Naive thymus-derived CD4-positive, alpha-beta T cell (primary cell): ENCODE results near the gene ZNG1B. TPM values are rescaled to one million over a fixed set of nuclear protein-coding genes. Genes with fewer than 3 reads are reported as not detected.
"Not testable (repeated sequence)": the region's sequence is repeated elsewhere in the genome, so short reads cannot be mapped to it uniquely, and the experiment has no call there.

ENCODE experiments used
- ATAC-seq: fragments of 150-1000 bp; cut with Tn5 transposase; 2 replicates; pipeline ENCODE4 v1.10.0; 2021; ENCODE audit warnings: mild to moderate bottlenecking, moderate library complexity
- CTCF ChIA-PET: fragments of 350-600 bp; sonication (Branson Sonifier 250); formaldehyde crosslinking; loops from one replicate; lab custom pipeline; 2021; ENCODE audit warnings: antibody characterized with exemption; lab: Charles Lee
- POLR2A ChIA-PET: fragments of 350-600 bp; sonication (Branson Sonifier 250); formaldehyde crosslinking; loops from one replicate; lab custom pipeline; 2021; ENCODE audit warnings: antibody characterized with exemption, inconsistent platforms; lab: Charles Lee
- DNase-seq, 9 donors: peaks; one replicate each; pipeline versions ENCODE4 v3.0.0 to v3.0.0-alpha.2; 2020 to 2022; ENCODE audit warnings: mixed read lengths in 1 of 9
- H3K27ac ChIP-seq: one replicate; pipeline ENCODE4 v1.7.0; 2013; ENCODE audit warnings: mild to moderate bottlenecking, low read depth, low read length, moderate library complexity
- H3K27me3 ChIP-seq, 2 donors: one replicate each; pipeline ENCODE4 v1.7.0; 2013; ENCODE audit warnings: low read length in 2 of 2, mild to moderate bottlenecking in 2 of 2, moderate library complexity in 2 of 2; ENCODE audit not compliant: control insufficient read depth in 2 of 2, insufficient read depth in 2 of 2
- H3K36me3 ChIP-seq, 3 experiments: 1 replicate in 2 of 3; 2 replicates in 1 of 3; pipeline ENCODE4 v1.7.0; 2013; ENCODE audit warnings: low read length in 3 of 3, mild to moderate bottlenecking in 3 of 3, moderate library complexity in 1 of 3; ENCODE audit not compliant: insufficient read depth in 3 of 3, control insufficient read depth in 2 of 3
- H3K4me1 ChIP-seq, 2 donors: one replicate each; pipeline ENCODE4 v1.7.0; 2013; ENCODE audit warnings: low read length in 2 of 2, mild to moderate bottlenecking in 2 of 2, moderate library complexity in 1 of 2; ENCODE audit not compliant: control insufficient read depth in 2 of 2, insufficient read depth in 2 of 2
- H3K4me3 ChIP-seq: 2 replicates; pipeline ENCODE4 v1.7.0; 2013; ENCODE audit warnings: mild to moderate bottlenecking, low read length
- H3K9me3 ChIP-seq, 3 experiments: 1 replicate in 2 of 3; 2 replicates in 1 of 3; pipeline ENCODE4 v1.7.0; 2013; ENCODE audit warnings: low read length in 3 of 3; ENCODE audit not compliant: control insufficient read depth in 2 of 3
- H3K27ac Mint-ChIP-seq, 9 donors: one replicate each; pipeline ENCODE4 v1.8.0; 2020 to 2022; ENCODE audit warnings: mixed read lengths in 9 of 9, mild to moderate bottlenecking in 8 of 9, moderate library complexity in 5 of 9, inconsistent platforms in 2 of 9
- H3K27me3 Mint-ChIP-seq, 5 donors: one replicate each; pipeline ENCODE4 v1.8.0; 2021 to 2022; ENCODE audit warnings: mixed read lengths in 5 of 5, mild to moderate bottlenecking in 1 of 5
- H3K36me3 Mint-ChIP-seq, 5 donors: one replicate each; pipeline ENCODE4 v1.8.0; 2020 to 2022; ENCODE audit warnings: mixed read lengths in 5 of 5, mild to moderate bottlenecking in 3 of 5, inconsistent platforms in 1 of 5
- H3K4me1 Mint-ChIP-seq, 7 donors: one replicate each; pipeline ENCODE4 v1.8.0; 2020 to 2022; ENCODE audit warnings: mixed read lengths in 7 of 7, mild to moderate bottlenecking in 3 of 7, inconsistent platforms in 1 of 7
- H3K4me3 Mint-ChIP-seq, 10 donors: one replicate each; pipeline ENCODE4 v1.8.0; 2020 to 2022; ENCODE audit warnings: mild to moderate bottlenecking in 10 of 10, mixed read lengths in 10 of 10, moderate library complexity in 6 of 10, inconsistent platforms in 2 of 10
- H3K9me3 Mint-ChIP-seq, 11 donors: one replicate each; pipeline ENCODE4 v1.8.0; 2020 to 2022; ENCODE audit warnings: mixed read lengths in 11 of 11, mild to moderate bottlenecking in 4 of 11, inconsistent platforms in 1 of 11, moderate library complexity in 1 of 11
- intact Hi-C, 2 donors: fragments of 100-400 bp; cut with micrococcal nuclease; formaldehyde crosslinking; loops; one replicate each; pipeline ENCODE4 v1.15.1; 2023
- polyA plus RNA-seq, 2 donors: library from polyadenylated mRNA; unstranded; fragments of 300-500 nt; fragmentation: Illumina TruSeq; gene quantifications; one replicate each; pipeline ENCODE4 v1.2.3, GENCODE V29; 2021
- total RNA-seq, 6 experiments: library from RNA in 5 of 6; stranded (reverse) in 5 of 6; gene quantifications; 1 replicate in 5 of 6; 2 replicates in 1 of 6; pipeline ENCODE4 v1.2.3 and lab custom pipeline; 2021 to 2026

Gene ZNG1B
- total and polyA plus RNA-seq, 7 experiments from 2014 or later: 21.5 to 44.7 (median 37.5) TPM

DNA sequence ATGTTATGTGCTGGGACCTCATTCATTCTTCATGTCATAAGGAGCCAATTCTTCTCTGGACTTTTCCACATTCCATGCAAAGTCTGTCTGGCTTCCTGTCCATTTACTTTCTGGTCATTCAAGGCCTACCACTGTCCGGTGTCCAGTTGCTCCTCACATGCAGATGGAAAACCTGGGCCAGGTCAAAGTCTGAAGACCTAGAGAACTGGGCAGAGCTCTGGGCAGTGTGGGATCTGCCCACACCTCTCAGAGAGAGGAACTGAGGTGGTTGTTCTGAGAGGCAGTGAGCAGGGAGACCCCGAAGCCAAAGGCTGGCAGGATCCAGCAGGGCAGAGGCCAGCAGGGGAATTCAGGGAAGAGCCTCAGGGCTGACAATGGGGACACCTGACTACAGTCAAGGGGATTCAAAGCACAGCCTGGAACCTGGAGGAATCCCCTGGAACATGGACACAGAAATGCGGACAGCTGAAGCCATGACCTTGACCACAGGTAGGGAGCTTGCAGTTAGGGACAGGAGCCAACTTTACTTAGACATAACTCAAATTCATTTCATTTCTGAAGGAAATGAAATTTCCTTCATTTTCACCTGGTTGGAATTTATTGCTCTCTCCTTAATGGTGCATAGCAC, 25.7 kb upstream of the ZNG1B start:
- H3K4me1 ChIP-seq, POLR2A ChIA-PET, H3K4me3 Mint-ChIP-seq, H3K27ac Mint-ChIP-seq, H3K27ac ChIP-seq, ATAC-seq, H3K9me3 ChIP-seq, H3K36me3 ChIP-seq, intact Hi-C loops, H3K9me3 Mint-ChIP-seq, H3K4me3 ChIP-seq, H3K4me1 Mint-ChIP-seq, DNase-seq, CTCF ChIA-PET, H3K36me3 Mint-ChIP-seq, H3K27me3 ChIP-seq: not testable (repeated sequence)
- H3K27me3 Mint-ChIP-seq: peaks cover 5 to 29% (median 11%) of the 10 kb centered on the region in 5 donors

GRCh38 chr2:113412774-113413173, 24.7 kb upstream of the ZNG1B start:
- intact Hi-C loops, H3K27ac Mint-ChIP-seq, H3K4me1 Mint-ChIP-seq, H3K36me3 Mint-ChIP-seq, H3K4me3 Mint-ChIP-seq, ATAC-seq, POLR2A ChIA-PET, H3K4me1 ChIP-seq, H3K27ac ChIP-seq, H3K27me3 ChIP-seq, H3K9me3 ChIP-seq, CTCF ChIA-PET, H3K36me3 ChIP-seq, H3K9me3 Mint-ChIP-seq, DNase-seq, H3K4me3 ChIP-seq: not testable (repeated sequence)
- peaks cover under 1 to 21% (median 3%) of the 10 kb centered on the region in 5 donors for H3K27me3 Mint-ChIP-seq

DNA sequence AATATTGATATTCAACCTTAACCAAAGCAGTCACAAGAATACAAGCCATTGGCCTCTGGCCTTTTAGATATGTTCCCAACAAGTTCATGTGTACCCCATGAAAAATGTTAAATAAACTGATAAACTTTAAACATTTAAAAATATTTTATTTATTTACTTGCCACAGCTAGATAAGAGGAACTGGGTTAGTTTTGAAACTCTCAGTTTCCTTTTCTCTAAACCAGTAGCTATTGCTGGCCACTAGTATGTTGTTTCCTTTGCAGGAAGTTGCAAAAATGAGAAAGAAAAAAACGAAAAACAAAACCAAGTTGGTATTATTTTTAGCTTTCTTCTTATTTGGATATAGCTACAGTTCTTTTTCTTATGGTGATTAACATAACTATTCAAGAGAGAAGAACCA, 5.7 kb upstream of the ZNG1B start:
- H3K4me3 ChIP-seq, H3K27ac Mint-ChIP-seq, CTCF ChIA-PET: not testable (repeated sequence)

DNA sequence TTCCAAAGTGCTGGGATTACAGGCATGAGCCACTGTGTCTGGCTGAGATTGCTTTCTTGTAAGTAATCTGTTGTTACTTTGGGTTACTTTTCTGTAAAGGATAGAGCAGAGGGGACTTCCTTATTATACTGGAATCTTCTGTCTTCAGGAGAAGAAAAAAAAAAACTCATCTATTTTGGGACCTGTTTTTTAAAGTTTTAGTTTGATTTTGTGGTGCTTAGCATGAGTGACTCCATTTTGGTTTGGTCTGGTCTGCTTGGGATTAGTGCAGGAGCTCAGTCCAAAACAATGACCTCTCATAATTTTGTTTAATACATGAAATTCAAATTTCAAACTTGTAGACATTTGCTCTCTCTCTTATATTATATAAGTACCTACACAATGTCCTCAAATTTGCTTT, 4.0 kb upstream of the ZNG1B start:
- H3K27ac ChIP-seq, H3K36me3 Mint-ChIP-seq, POLR2A ChIA-PET, H3K4me3 Mint-ChIP-seq, CTCF ChIA-PET, H3K4me1 ChIP-seq, H3K9me3 Mint-ChIP-seq, H3K4me3 ChIP-seq, H3K4me1 Mint-ChIP-seq, H3K27ac Mint-ChIP-seq, intact Hi-C loops, H3K27me3 Mint-ChIP-seq, ATAC-seq, H3K36me3 ChIP-seq, DNase-seq, H3K9me3 ChIP-seq, H3K27me3 ChIP-seq: not testable (repeated sequence)

More for the DNA sequence above, 5.7 kb upstream of the ZNG1B start:
- H3K9me3 ChIP-seq, ATAC-seq, H3K27ac ChIP-seq, H3K36me3 ChIP-seq, H3K4me1 ChIP-seq, intact Hi-C loops, H3K4me1 Mint-ChIP-seq, H3K9me3 Mint-ChIP-seq, DNase-seq, H3K27me3 ChIP-seq, H3K4me3 Mint-ChIP-seq, POLR2A ChIA-PET, H3K36me3 Mint-ChIP-seq, H3K27me3 Mint-ChIP-seq: not testable (repeated sequence)

GRCh38 chr2:113465770-113466169, 28.3 kb downstream of the ZNG1B start:
- intact Hi-C loops, POLR2A ChIA-PET, H3K27me3 Mint-ChIP-seq, H3K9me3 ChIP-seq, DNase-seq, H3K36me3 ChIP-seq, H3K4me3 Mint-ChIP-seq, H3K4me1 ChIP-seq, H3K27ac Mint-ChIP-seq, CTCF ChIA-PET, H3K27ac ChIP-seq, H3K27me3 ChIP-seq, ATAC-seq, H3K36me3 Mint-ChIP-seq, H3K9me3 Mint-ChIP-seq, H3K4me1 Mint-ChIP-seq, H3K4me3 ChIP-seq: not testable (repeated sequence)

GRCh38 chr2:113476688-113477368, 39.3 kb downstream of the ZNG1B start:
- H3K27ac Mint-ChIP-seq, H3K4me3 ChIP-seq, intact Hi-C loops, H3K9me3 ChIP-seq, H3K4me1 ChIP-seq, H3K27ac ChIP-seq, H3K36me3 ChIP-seq, H3K27me3 ChIP-seq, CTCF ChIA-PET, H3K4me1 Mint-ChIP-seq, ATAC-seq, H3K27me3 Mint-ChIP-seq, H3K9me3 Mint-ChIP-seq, DNase-seq, POLR2A ChIA-PET: not testable (repeated sequence)
- H3K36me3 Mint-ChIP-seq: peaks cover 0 to 18% (median 4%) of the 10 kb centered on the region in 5 donors
- peak overlapping the region in 2 of 10 donors; percentile 9 to 65 for H3K4me3 Mint-ChIP-seq

GRCh38 chr2:113496527-113496926, 59.0 kb downstream of the ZNG1B start:
- POLR2A ChIA-PET: not testable (repeated sequence)

More at GRCh38 chr2:113496527-113496926, 59.0 kb downstream of the ZNG1B start:
- H3K36me3 ChIP-seq, H3K36me3 Mint-ChIP-seq, DNase-seq, CTCF ChIA-PET, H3K27me3 ChIP-seq, H3K9me3 Mint-ChIP-seq, H3K4me3 ChIP-seq, ATAC-seq, H3K9me3 ChIP-seq, H3K4me3 Mint-ChIP-seq, H3K27ac Mint-ChIP-seq, H3K27ac ChIP-seq, intact Hi-C loops, H3K4me1 ChIP-seq: not testable (repeated sequence)
- H3K27me3 Mint-ChIP-seq: peaks cover 4 to 22% (median 9%) of the 10 kb centered on the region in 5 donors
- H3K4me1 Mint-ChIP-seq: peaks cover 4 to 13% (median 5%) of the 10 kb centered on the region in 7 donors
